Neuron (in vitro differentiated cells): ENCODE data around the gene WDR46.

Source experiments
- H2AFZ ChIP-seq: one replicate; pipeline ENCODE4 v1.6.1; 2013; ENCODE audit warnings: low read depth, mild to moderate bottlenecking, inconsistent platforms, low read length, moderate library complexity
- H3K27me3 ChIP-seq: one replicate; pipeline ENCODE4 v1.6.1; 2013; ENCODE audit warnings: low read length; ENCODE audit not compliant: insufficient read depth
- H3K36me3 ChIP-seq: one replicate; pipeline ENCODE4 v1.6.1; 2013; ENCODE audit warnings: low read length; ENCODE audit not compliant: insufficient read depth
- H3K4me1 ChIP-seq: one replicate; pipeline ENCODE4 v1.6.1; 2013; ENCODE audit warnings: low read length; ENCODE audit not compliant: insufficient read depth
- H3K4me3 ChIP-seq: 2 replicates; pipeline ENCODE4 v1.5.1; 2013; ENCODE audit warnings: mild to moderate bottlenecking, low read length, moderate library complexity
- H3K9me3 ChIP-seq: one replicate; pipeline ENCODE4 v1.6.1; 2013; ENCODE audit warnings: low read length

The WDR46 gene, protein sequence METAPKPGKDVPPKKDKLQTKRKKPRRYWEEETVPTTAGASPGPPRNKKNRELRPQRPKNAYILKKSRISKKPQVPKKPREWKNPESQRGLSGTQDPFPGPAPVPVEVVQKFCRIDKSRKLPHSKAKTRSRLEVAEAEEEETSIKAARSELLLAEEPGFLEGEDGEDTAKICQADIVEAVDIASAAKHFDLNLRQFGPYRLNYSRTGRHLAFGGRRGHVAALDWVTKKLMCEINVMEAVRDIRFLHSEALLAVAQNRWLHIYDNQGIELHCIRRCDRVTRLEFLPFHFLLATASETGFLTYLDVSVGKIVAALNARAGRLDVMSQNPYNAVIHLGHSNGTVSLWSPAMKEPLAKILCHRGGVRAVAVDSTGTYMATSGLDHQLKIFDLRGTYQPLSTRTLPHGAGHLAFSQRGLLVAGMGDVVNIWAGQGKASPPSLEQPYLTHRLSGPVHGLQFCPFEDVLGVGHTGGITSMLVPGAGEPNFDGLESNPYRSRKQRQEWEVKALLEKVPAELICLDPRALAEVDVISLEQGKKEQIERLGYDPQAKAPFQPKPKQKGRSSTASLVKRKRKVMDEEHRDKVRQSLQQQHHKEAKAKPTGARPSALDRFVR

GRCh38 chr6:33288921-33289783 is at the start of gene WDR46, which contains the start of gene PFDN6:
Gene WDR46, minus strand, starts transcription at chr6:33289239. Its CDS starts 69 bp downstream, at chr6:33289170.
Gene PFDN6, plus strand, starts transcription at chr6:33289601. Its CDS starts 256 bp downstream, at chr6:33289857.
- Histone ChIP-seq H3K4me1 (peaks cover 20% of the 10 kb centered on the region), H3K36me3 (peaks cover 38% of the 10 kb centered on the region), H3K4me3 (peak within 1 kb of the TSS; percentile 96), H3K9me3 (no peaks in the 10 kb centered on the region), H2AFZ (peak within 1 kb of the TSS; percentile 89), H3K27me3 (no peaks in the 10 kb centered on the region)

GRCh38 chr6:33336495-33336894 is 47.5 kb upstream of the WDR46 start:
- Histone ChIP-seq H3K27me3 (peaks cover 2% of the 10 kb centered on the region), H3K9me3 (no peaks in the 10 kb centered on the region), H3K4me3 (no peak overlapping the region), H3K4me1 (no peaks in the 10 kb centered on the region), H3K36me3 (no peaks in the 10 kb centered on the region), H2AFZ (no peak overlapping the region)

- peaks cover 2% of the 10 kb centered on the region for H3K27me3 ChIP-seq
- no peaks in the 10 kb centered on the region for H3K9me3 ChIP-seq
- H3K4me3 ChIP-seq: no peak overlapping the region
- H3K4me1 ChIP-seq: no peaks in the 10 kb centered on the region
- no peaks in the 10 kb centered on the region for H3K36me3 ChIP-seq
- H2AFZ ChIP-seq: no peak overlapping the region
These were observed 46.9 kb upstream of the WDR46 start for GRCh38 chr6:33335916-33336315.

- Histone ChIP-seq H3K36me3 (no peaks in the 10 kb centered on the region), H3K27me3 (peaks cover 2% of the 10 kb centered on the region), H3K4me3 (no peak overlapping the region), H2AFZ (no peak overlapping the region), H3K4me1 (no peaks in the 10 kb centered on the region), H3K9me3 (no peaks in the 10 kb centered on the region)
These were observed 44.6 kb upstream of the WDR46 start for GRCh38 chr6:33333666-33334065.

GRCh38 chr6:33330736-33331135 is 41.7 kb upstream of the WDR46 start:
- no peak overlapping the region for H3K4me3 ChIP-seq
- no peaks in the 10 kb centered on the region for H3K9me3 ChIP-seq
- no peaks in the 10 kb centered on the region for H3K36me3 ChIP-seq
- no peaks in the 10 kb centered on the region for H3K27me3 ChIP-seq
- H3K4me1 ChIP-seq: no peaks in the 10 kb centered on the region
- H2AFZ ChIP-seq: no peak overlapping the region

DNA sequence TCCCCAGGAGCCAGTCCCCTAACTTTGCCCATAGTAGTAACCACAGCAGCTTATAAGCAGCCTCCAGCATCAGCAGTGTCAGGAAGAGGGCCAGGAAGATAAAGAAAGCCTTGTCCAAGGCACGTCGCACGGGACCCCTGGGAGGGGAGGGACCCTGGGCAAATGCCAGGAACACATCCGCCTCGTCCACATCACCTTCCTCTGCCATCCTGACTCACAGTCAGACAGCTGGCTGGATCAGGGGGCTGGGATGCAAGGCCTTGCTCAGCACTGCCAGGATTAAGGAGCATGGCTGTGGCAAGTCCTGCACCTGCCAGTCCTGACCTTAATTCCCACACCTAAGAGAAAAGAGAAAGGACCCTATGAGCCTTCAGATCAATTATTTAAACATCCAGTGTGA is 40.0 kb upstream of the WDR46 start:
- H3K36me3 ChIP-seq: no peaks in the 10 kb centered on the region
- H3K27me3 ChIP-seq: no peaks in the 10 kb centered on the region
- no peak overlapping the region for H2AFZ ChIP-seq
- peaks cover under 1% of the 10 kb centered on the region for H3K4me1 ChIP-seq
- no peaks in the 10 kb centered on the region for H3K9me3 ChIP-seq
- H3K4me3 ChIP-seq: no peak overlapping the region

GRCh38 chr6:33324125-33324524 is 35.1 kb upstream of the WDR46 start:
- Histone ChIP-seq H3K4me3 (peak overlapping the region; percentile 62), H3K4me1 (peaks cover 34% of the 10 kb centered on the region), H3K36me3 (peaks cover 23% of the 10 kb centered on the region), H3K27me3 (no peaks in the 10 kb centered on the region), H2AFZ (peak overlapping the region; percentile 89), H3K9me3 (no peaks in the 10 kb centered on the region)

GRCh38 chr6:33323623-33323948 is 34.5 kb upstream of the WDR46 start:
- H2AFZ ChIP-seq: peak overlapping the region; percentile 89
- H3K4me1 ChIP-seq: peaks cover 40% of the 10 kb centered on the region
- H3K27me3 ChIP-seq: no peaks in the 10 kb centered on the region
- no peaks in the 10 kb centered on the region for H3K9me3 ChIP-seq
- H3K4me3 ChIP-seq: peak overlapping the region; percentile 62
- H3K36me3 ChIP-seq: peaks cover 29% of the 10 kb centered on the region

DNA sequence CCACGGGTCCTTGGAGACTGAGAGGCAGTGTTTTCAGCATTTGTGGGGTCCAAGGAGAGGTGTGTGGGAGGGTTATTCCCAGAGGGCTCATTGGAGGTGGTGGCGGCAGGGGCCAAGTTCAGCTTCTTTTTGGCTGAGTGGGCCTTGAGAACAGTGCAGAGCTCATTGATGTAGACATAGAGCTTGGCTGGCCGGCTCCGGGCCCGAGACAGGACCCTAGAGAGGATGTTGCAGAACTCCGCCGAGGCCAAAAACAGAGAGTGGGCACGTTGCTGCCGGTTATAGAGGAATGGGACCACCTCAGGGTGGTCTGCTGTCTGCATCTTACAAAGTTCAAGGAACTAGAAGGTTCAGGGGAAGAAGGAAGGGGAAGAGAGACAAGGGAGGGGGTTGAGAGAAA is 32.2 kb upstream of the WDR46 start:
- H3K36me3 ChIP-seq: peaks cover 33% of the 10 kb centered on the region
- H3K9me3 ChIP-seq: no peaks in the 10 kb centered on the region
- peaks cover 49% of the 10 kb centered on the region for H3K4me1 ChIP-seq
- H3K4me3 ChIP-seq: peak overlapping the region; percentile 62
- no peaks in the 10 kb centered on the region for H3K27me3 ChIP-seq
- no peak overlapping the region for H2AFZ ChIP-seq

- H3K4me3 ChIP-seq: no peak overlapping the region
These were observed 31.5 kb upstream of the WDR46 start for GRCh38 chr6:33320315-33321181.

DNA sequence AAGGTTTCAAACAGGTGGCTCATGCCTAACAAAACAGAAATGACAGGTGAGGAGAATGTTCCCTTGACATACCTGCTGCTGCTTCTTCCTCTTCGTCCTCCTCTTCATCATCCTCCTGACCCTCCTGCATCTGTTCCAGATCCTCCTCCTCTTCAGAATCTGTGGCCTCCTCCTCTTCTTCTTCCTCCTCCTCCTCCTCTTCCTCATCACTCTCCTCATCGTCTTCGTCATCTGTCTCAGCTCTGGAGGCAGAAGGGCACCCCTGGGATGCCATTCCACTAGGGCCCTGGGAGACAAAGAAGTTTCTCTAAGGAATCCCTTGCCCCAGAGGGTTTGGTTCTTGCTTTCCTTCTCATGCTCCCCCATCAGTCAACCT is 30.9 kb upstream of the WDR46 start:
- Histone ChIP-seq H2AFZ (no peak overlapping the region), H3K4me1 (peaks cover 51% of the 10 kb centered on the region), H3K36me3 (peaks cover 40% of the 10 kb centered on the region), H3K9me3 (no peaks in the 10 kb centered on the region), H3K4me3 (no peak overlapping the region), H3K27me3 (no peaks in the 10 kb centered on the region)

More at GRCh38 chr6:33320315-33321181, 31.5 kb upstream of the WDR46 start:
- Histone ChIP-seq H3K36me3 (peaks cover 39% of the 10 kb centered on the region), H2AFZ (no peak overlapping the region), H3K4me1 (peaks cover 49% of the 10 kb centered on the region), H3K27me3 (no peaks in the 10 kb centered on the region), H3K9me3 (no peaks in the 10 kb centered on the region)

GRCh38 chr6:33318426-33319073 is 29.5 kb upstream of the WDR46 start:
- peaks cover 52% of the 10 kb centered on the region for H3K4me1 ChIP-seq
- H3K36me3 ChIP-seq: peaks cover 40% of the 10 kb centered on the region
- peak overlapping the region; percentile 54 for H2AFZ ChIP-seq
- H3K27me3 ChIP-seq: no peaks in the 10 kb centered on the region
- no peaks in the 10 kb centered on the region for H3K9me3 ChIP-seq
- H3K4me3 ChIP-seq: peak overlapping the region; percentile 66
